Omental fat pad (tissue), 4 donors: ENCODE data around the gene PLA2G12B. TPM values are rescaled to one million over a fixed set of nuclear protein-coding genes. Genes with fewer than 3 reads are reported as not detected.

Experiments
- ATAC-seq: fragments of 150-250 bp; one replicate; pipeline ENCODE4 v1.9.1; 2016; ENCODE audit warnings: mild to moderate bottlenecking, moderate library complexity; ENCODE audit not compliant: low FRiP score
- DNase-seq: peaks from one replicate; pipeline ENCODE4 v3.0.0-alpha.2; 2019; ENCODE audit warnings: low spot score
- CTCF ChIP-seq, 3 donors: fragments of 450-650 bp; IDR thresholded peaks; one replicate each; pipeline ENCODE4 v1.5.1; 2016 to 2017; ENCODE audit warnings: antibody characterized with exemption in 3 of 3, mild to moderate bottlenecking in 3 of 3, moderate library complexity in 2 of 3
- total RNA-seq, 4 donors: library from RNA; depleted of rRNA; stranded (reverse); fragments of >200 nt; gene quantifications; one replicate each; pipeline ENCODE4 v1.1.0, GENCODE V29; 2016

PLA2G12B gene
- total RNA-seq, 4 donors from 2014 or later: not detected

GRCh38 chr10:72889391-72889831 is 65.2 kb downstream of the PLA2G12B start:
- ATAC-seq (no peak), DNase-seq (no peak)

GRCh38 chr10:72888151-72888638 is 66.4 kb downstream of the PLA2G12B start:
- no peak for ATAC-seq
- TF ChIP-seq CTCF (IDR thresholded peaks at IDR 0.05): no peak
- no peak for DNase-seq

More at GRCh38 chr10:72889391-72889831, 65.2 kb downstream of the PLA2G12B start:
- TF ChIP-seq CTCF (IDR thresholded peaks at IDR 0.05): no peak

GRCh38 chr10:72887043-72887442 is 67.6 kb downstream of the PLA2G12B start:
- DNase-seq (no peak), ATAC-seq (no peak)
- no peak for TF ChIP-seq CTCF (IDR thresholded peaks at IDR 0.05)

GRCh38 chr10:72886621-72887020 is 68.0 kb downstream of the PLA2G12B start:
- no peak for TF ChIP-seq CTCF (IDR thresholded peaks at IDR 0.05)
- ATAC-seq: no peak
- DNase-seq: no peak

- DNase-seq (no peak), ATAC-seq (no peak)
- no peak for TF ChIP-seq CTCF (IDR thresholded peaks at IDR 0.05)
Measured at GRCh38 chr10:72885953-72886352, 68.7 kb downstream of the PLA2G12B start.

Other genes starting within 250 kb of the PLA2G12B start
- not detected for gene OIT3, start 61.1 kb downstream of the PLA2G12B start, total RNA-seq
- 10 to 100 TPM; 22.0 to 41.4 (median 37.8) TPM for gene P4HA1, start 142.1 kb upstream of the PLA2G12B start, total RNA-seq
- gene NUDT13, start 155.6 kb upstream of the PLA2G12B start, total RNA-seq: 1 to 10 TPM; 1.6 to 2.4 (median 2.2) TPM
- gene ECD, start 213.2 kb upstream of the PLA2G12B start, total RNA-seq: 10 to 100 TPM; 24.9 to 43.4 (median 35.5) TPM
- 10 to 100 TPM; 14.2 to 20.0 (median 16.6) TPM for gene FAM149B1, start 213.3 kb upstream of the PLA2G12B start, total RNA-seq